ENCODE measurements around the gene SLC25A42. TPM values are rescaled to one million over a fixed set of nuclear protein-coding genes. Genes with fewer than 3 reads are reported as not detected.

The SLC25A42 gene
- polyA plus RNA-seq, 2 of the 4 experiments (the other 2 are of a cell fraction), result 0.92 to 1.3 TPM

DNA sequence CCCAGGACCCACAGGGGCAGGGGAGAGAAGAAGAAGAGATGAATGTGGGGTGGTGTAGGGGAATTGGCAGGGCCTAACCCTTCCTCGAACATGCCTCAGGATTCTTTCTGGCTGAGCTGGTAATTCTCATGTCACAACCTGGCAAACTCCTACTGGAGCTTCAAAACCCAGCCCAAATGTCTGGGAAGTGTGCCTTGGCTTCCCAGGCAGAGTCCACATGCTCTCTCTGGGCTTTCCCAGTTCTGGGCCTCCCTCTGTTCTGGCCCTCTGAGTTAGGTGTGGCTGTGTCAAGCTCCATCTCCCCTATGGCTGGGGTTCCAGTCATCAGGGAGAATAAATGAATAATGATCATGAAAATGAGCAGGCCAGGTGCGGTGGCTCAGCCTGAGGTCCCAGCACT lies 85.6 kb downstream of the SLC25A42 start (continued):
- TF ChIP-seq FOSB (CRISPR knock-in tag; IDR thresholded peaks at IDR 0.05) (no peak), HEYL (CRISPR knock-in tag; IDR thresholded peaks at IDR 0.05) (no peak), HOXB5 (CRISPR knock-in tag; IDR thresholded peaks at IDR 0.05) (no peak)

DNA sequence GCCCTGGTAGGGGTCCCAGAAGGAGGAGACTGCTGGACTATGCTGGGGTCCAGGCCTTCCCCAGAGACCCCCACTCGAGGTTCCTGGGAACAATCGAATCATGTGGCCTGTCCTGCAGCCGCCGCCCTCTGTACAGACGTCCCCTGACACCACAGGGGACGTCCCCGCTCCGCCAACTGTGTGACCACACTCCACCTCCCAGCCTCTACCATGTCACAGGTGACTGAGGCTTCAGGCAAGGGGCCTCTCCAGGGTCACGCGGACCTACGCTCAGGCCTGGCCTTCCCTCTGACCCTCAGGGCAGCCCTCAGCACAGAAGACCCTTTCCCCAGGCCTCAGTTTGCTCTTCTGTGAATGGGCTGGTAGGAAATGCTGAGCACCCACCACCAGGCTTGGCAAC lies 87.6 kb downstream of the SLC25A42 start:
- H3K9me3 ChIP-seq, result no peaks in the 10 kb centered on the region
- no peaks in the 10 kb centered on the region for H3K4me1 ChIP-seq
- ATAC-seq (no peak), FAIRE-seq (no peak), DNase-seq (ENCODE audit: low read depth in 1 of 2, low spot score in 1 of 2) (no peak)
- no peak overlapping the region for H3K4me2 ChIP-seq
- TF ChIP-seq ESRRA (IDR thresholded peaks at IDR 0.05; ENCODE audit: borderline replicate concordance, low read length) (no peak), HEYL (CRISPR knock-in tag; IDR thresholded peaks at IDR 0.05) (no peak), ZNF302 (CRISPR knock-in tag; IDR thresholded peaks at IDR 0.05) (no peak), EHF (CRISPR knock-in tag; IDR thresholded peaks at IDR 0.05) (no peak), FOSL2 (IDR thresholded peaks at IDR 0.05) (no peak), FOSL2 (CRISPR knock-in tag; IDR thresholded peaks at IDR 0.05) (no peak), EHMT2 (IDR thresholded peaks at IDR 0.05; ENCODE audit: low read depth) (no peak), HOXB13 (CRISPR knock-in tag; IDR thresholded peaks at IDR 0.05; ENCODE audit: low read depth) (no peak), RCOR1 (IDR thresholded peaks at IDR 0.05; ENCODE audit: low read depth, low read length) (no peak), ZSCAN20 (CRISPR knock-in tag; IDR thresholded peaks at IDR 0.05) (no peak)
- no peak overlapping the region for H3K4me3 ChIP-seq
- POLR2A ChIA-PET, result no interaction called here
- CTCF ChIA-PET, result no interaction called here
- no peak overlapping the region for H3K27ac ChIP-seq
- 96% methylated on average over 9 of the region's 11 CpGs for WGBS (ENCODE audit: missing lambda C conversion rate)

DNA sequence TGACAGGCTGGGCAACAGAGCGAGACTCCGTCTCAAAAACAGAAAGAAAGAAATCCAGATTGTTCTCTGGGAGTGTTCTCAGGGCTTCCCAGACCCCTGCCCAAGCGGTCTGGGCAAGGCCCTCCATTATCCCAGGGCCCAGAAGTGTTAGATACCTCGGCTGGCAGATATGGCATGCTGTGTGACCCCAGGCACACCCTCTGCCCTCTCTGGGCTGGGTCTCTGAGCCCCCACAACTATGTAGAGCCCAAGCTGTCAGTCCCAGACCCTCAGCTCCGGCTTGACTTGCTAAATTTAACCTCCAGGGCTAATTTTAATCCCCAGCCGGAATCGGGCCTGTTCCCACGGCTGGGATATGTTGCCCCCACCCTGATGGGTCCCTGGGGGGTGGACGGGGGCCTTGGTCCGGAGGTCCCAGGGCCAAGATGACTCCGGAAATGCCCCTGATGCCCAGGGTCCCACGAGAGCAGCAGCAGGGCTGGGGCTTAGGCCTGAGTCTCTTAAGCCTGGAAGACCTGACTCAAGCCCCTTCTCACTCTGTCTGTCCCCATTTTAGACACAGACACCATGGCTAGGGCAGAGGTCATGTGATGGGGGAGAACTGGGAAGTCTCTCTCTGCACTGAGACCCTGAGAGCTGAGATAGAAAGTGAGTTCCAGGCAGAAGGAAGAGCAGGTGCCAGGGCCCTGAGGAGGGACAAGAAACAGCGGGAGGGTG lies 89.0 kb downstream of the SLC25A42 start:
- Histone ChIP-seq H3K9me3 (no peaks in the 10 kb centered on the region), H3K4me3 (no peak overlapping the region), H3K27ac (no peak overlapping the region), H3K4me1 (no peaks in the 10 kb centered on the region), H3K4me2 (no peak overlapping the region)
- ATAC-seq (no peak), DNase-seq (ENCODE audit: low read depth in 1 of 2, low spot score in 1 of 2) (no peak), FAIRE-seq (no peak)
- TF ChIP-seq, protein P1, sequence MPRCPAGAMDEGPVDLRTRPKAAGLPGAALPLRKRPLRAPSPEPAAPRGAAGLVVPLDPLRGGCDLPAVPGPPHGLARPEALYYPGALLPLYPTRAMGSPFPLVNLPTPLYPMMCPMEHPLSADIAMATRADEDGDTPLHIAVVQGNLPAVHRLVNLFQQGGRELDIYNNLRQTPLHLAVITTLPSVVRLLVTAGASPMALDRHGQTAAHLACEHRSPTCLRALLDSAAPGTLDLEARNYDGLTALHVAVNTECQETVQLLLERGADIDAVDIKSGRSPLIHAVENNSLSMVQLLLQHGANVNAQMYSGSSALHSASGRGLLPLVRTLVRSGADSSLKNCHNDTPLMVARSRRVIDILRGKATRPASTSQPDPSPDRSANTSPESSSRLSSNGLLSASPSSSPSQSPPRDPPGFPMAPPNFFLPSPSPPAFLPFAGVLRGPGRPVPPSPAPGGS (IDR thresholded peaks at IDR 0.05), result no peak
- TF ChIP-seq EP300 (IDR thresholded peaks at IDR 0.05), result no peak
- TF ChIP-seq, protein P2, sequence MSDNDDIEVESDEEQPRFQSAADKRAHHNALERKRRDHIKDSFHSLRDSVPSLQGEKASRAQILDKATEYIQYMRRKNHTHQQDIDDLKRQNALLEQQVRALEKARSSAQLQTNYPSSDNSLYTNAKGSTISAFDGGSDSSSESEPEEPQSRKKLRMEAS (IDR thresholded peaks at IDR 0.05), result no peak
- ChIA-PET POLR2A (no interaction called here), CTCF (interaction anchor here (1.7 kb wide), 1 partner anchor 72 kb away, joined by 5 read pairs; no protein-coding TSS in a partner anchor)
- WGBS (ENCODE audit: missing lambda C conversion rate), result 89% methylated on average over 4 of the region's 13 CpGs

DNA sequence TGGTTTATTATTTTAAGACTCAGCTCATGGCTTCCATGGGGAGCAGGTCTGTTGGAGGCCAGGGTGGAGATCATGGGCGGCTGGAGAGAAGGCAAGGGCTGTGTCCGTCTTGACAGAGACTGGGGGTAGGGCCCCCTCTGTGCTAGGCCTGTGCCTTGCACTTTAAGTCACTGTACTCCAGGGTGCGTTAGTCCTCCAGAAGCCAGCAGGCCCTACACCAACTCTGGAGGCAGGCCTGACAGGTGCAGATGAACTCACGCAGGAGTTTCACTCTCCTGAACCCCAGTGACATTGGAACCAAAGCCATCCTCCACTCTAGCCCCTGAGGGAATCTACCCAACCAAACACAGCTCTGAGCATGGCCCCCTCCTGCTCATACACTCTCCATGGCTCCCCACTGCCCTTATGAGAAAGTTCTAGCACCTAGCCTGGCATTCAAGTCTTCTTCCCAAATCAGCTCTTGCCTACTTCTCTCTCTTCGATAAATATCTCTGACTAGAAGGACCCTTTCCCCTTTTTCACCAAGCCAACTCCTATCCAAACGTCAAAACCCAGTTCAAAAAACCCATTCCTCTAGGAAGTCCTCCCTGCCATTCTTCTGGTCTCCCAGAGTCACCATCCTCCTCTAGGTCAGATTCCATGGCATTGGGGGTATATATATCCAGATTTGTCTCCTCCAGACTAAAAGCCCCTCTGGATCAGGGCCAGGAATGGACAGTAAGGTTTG lies 91.1 kb downstream of the SLC25A42 start:
- no peak for FAIRE-seq
- no peak for ATAC-seq
- H3K27ac ChIP-seq, result no peak overlapping the region
- no peaks in the 10 kb centered on the region for H3K4me1 ChIP-seq
- no peaks in the 10 kb centered on the region for H3K9me3 ChIP-seq
- no peak for DNase-seq (ENCODE audit: low read depth in 1 of 2, low spot score in 1 of 2)
- TF ChIP-seq ZNF302 (CRISPR knock-in tag; IDR thresholded peaks at IDR 0.05), result no peak
- no peak for TF ChIP-seq CEBPB (IDR thresholded peaks at IDR 0.05)
- ChIA-PET CTCF (interaction anchor here (0.9 to 2.7 kb wide), 7 partner anchors 9 to 188 kb away, joined by 3 to 11 read pairs (median 4); no protein-coding TSS in a partner anchor), POLR2A (no interaction called here)
- H3K4me2 ChIP-seq, result no peak overlapping the region
- 96% methylated on average over 3 of the region's 6 CpGs for WGBS (ENCODE audit: missing lambda C conversion rate)
- H3K4me3 ChIP-seq, result no peak overlapping the region
